CD4-positive, alpha-beta T cell treated with Interferon alpha-2 for 1 hour (primary cell): Measurements from ENCODE around the gene RAG1.
"Not testable (repeated sequence)": the region's sequence is repeated elsewhere in the genome, so short reads cannot be mapped to it uniquely, and the experiment has no call there.

ENCODE experiments used
- DNase-seq, 2 donors: peaks; one replicate each; pipeline ENCODE4 v3.0.0-alpha.2; 2020 to 2022

The RAG1 gene

GRCh38 chr11:36567694-36568093, at the start of gene RAG1:
Gene RAG1 (plus strand): TSS chr11:36568007. CDS start chr11:36573305, 5,298 bp downstream.
- no peak for DNase-seq

- DNase-seq: no peak
These were observed 37.0 kb upstream of the RAG1 start for GRCh38 chr11:36530840-36531239.

GRCh38 chr11:36532941-36533601, 34.7 kb upstream of the RAG1 start:
- DNase-seq: no peak

GRCh38 chr11:36534276-36534840, 33.4 kb upstream of the RAG1 start:
- no peak for DNase-seq

- DNase-seq: peak; percentile 13 to 39
These were observed 26.8 kb upstream of the RAG1 start for GRCh38 chr11:36540998-36541397.

GRCh38 chr11:36550385-36551115, 17.3 kb upstream of the RAG1 start:
- DNase-seq: no peak

GRCh38 chr11:36557390-36557789, 10.4 kb upstream of the RAG1 start:
- DNase-seq: not testable (repeated sequence)

- no peak for DNase-seq
These were observed 9.8 kb upstream of the RAG1 start for GRCh38 chr11:36557991-36558390.

GRCh38 chr11:36558571-36559413, 9.0 kb upstream of the RAG1 start:
- peak in 1 of 2 donors; percentile 46 for DNase-seq

- peak; percentile 39 to 70 for DNase-seq
These were observed 3.3 kb upstream of the RAG1 start for GRCh38 chr11:36564376-36565030.

- no peak for DNase-seq
These were observed 2.7 kb upstream of the RAG1 start for GRCh38 chr11:36565031-36565610.

GRCh38 chr11:36566407-36567053, 1.3 kb upstream of the RAG1 start:
- no peak for DNase-seq

- no peak for DNase-seq
These were observed 1.3 kb downstream of the RAG1 start for GRCh38 chr11:36569095-36569494.

- DNase-seq: no peak
These were observed 6.7 kb downstream of the RAG1 start for GRCh38 chr11:36574486-36574885.

- DNase-seq: no peak
These were observed 9.6 kb downstream of the RAG1 start for GRCh38 chr11:36577373-36577772.

GRCh38 chr11:36577859-36578258, 10.1 kb downstream of the RAG1 start:
- no peak for DNase-seq

GRCh38 chr11:36578458-36578857, 10.7 kb downstream of the RAG1 start:
- DNase-seq: no peak

- no peak for DNase-seq
These were observed 13.7 kb downstream of the RAG1 start for GRCh38 chr11:36581536-36581935.

GRCh38 chr11:36583667-36584066, 15.9 kb downstream of the RAG1 start:
- no peak for DNase-seq

- DNase-seq: peak in 1 of 2 donors; percentile 8
These were observed 18.7 kb downstream of the RAG1 start for GRCh38 chr11:36586543-36586942.

- no peak for DNase-seq
These were observed 20.3 kb downstream of the RAG1 start for GRCh38 chr11:36588099-36588498.

- DNase-seq: no peak
These were observed 22.7 kb downstream of the RAG1 start for GRCh38 chr11:36590513-36590912.
